Measurements from ENCODE around the gene ISCU.

DNA sequence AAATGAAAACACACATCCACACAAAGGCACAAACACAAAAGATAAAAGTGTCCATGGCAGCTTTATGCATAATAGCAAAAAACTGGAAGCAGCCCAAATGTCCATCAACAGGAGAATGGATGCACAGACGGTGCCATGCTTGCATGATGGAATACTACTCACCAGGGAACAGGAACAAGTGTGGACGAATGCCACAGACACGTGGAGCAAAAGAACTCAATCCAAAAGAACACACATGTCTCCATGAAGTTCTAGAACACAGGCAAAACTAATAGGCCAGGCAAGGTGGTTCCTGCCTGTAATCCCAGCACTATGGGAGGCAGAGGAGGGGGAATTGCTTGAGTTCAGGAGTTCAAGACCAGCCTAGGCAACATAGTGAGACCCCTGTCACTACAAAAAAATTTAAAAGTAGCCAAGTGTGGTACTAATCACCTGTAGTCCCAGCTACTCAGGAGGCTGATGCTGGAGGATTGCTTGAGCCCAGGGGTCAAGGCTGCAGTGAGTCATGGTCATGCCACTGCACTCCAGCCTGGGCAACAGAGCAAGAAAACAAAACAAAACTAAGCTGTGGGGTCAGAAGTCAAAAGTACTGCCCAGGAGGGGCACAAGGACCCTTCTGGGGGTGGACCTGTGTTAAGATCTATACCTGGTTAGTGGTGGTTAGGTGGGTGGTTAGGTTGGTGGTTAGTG is 42.7 kb downstream of the ISCU start:
- no peak for TF ChIP-seq POLR2A (IDR thresholded peaks at IDR 0.05; ENCODE audit: control extremely low read depth in 1 of 2, low read depth in 2 of 2, low read length in 2 of 2)
- TF ChIP-seq POLR2AphosphoS5 (IDR thresholded peaks at IDR 0.05; ENCODE audit: low read depth, low read length) = no peak
- TF ChIP-seq TAF1 (IDR thresholded peaks at IDR 0.05; ENCODE audit: low read depth, low read length) = no peak
- TF ChIP-seq, protein P1, sequence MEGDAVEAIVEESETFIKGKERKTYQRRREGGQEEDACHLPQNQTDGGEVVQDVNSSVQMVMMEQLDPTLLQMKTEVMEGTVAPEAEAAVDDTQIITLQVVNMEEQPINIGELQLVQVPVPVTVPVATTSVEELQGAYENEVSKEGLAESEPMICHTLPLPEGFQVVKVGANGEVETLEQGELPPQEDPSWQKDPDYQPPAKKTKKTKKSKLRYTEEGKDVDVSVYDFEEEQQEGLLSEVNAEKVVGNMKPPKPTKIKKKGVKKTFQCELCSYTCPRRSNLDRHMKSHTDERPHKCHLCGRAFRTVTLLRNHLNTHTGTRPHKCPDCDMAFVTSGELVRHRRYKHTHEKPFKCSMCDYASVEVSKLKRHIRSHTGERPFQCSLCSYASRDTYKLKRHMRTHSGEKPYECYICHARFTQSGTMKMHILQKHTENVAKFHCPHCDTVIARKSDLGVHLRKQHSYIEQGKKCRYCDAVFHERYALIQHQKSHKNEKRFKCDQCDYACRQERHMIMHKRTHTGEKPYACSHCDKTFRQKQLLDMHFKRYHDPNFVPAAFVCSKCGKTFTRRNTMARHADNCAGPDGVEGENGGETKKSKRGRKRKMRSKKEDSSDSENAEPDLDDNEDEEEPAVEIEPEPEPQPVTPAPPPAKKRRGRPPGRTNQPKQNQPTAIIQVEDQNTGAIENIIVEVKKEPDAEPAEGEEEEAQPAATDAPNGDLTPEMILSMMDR (IDR thresholded peaks at IDR 0.05; ENCODE audit: control extremely low read depth in 1 of 3, insufficient read depth in 1 of 3, low read depth in 1 of 3, low read length in 3 of 3) = no peak
- no peak for TF ChIP-seq EZH2 (IDR thresholded peaks at IDR 0.05; ENCODE audit: low read depth, low read length, severe bottlenecking)
- TF ChIP-seq CEBPB (IDR thresholded peaks at IDR 0.05; ENCODE audit: low read depth, low read length) = no peak
- no peak for TF ChIP-seq KDM1A (IDR thresholded peaks at IDR 0.05; ENCODE audit: borderline replicate concordance, low read length)
- TF ChIP-seq SP1 (IDR thresholded peaks at IDR 0.05; ENCODE audit: low read depth, low read length) = no peak
- no peak for TF ChIP-seq SIN3A (conservative IDR thresholded peaks at IDR 0.05 in 1 of 2, IDR thresholded peaks at IDR 0.05 in 1 of 2; ENCODE audit: low read depth in 1 of 2, low read length in 2 of 2)
- no peak for TF ChIP-seq CHD1 (IDR thresholded peaks at IDR 0.05; ENCODE audit: low read depth, low read length)
- TF ChIP-seq EP300 (IDR thresholded peaks at IDR 0.05; ENCODE audit: borderline replicate concordance in 1 of 2, low read depth in 2 of 2, low read length in 2 of 2) = no peak

Data from H1 (cell line).